GM19395 (cell line): ENCODE measurements around the gene C12orf57.

Experiments used
- ATAC-seq: cut with Tn5 transposase; IDR thresholded peaks from one replicate; pipeline ENCODE4 v1.9.1; 2021; ENCODE audit warnings: mild to moderate bottlenecking, moderate library complexity; ENCODE audit not compliant: unreplicated experiment

The C12orf57 gene

DNA sequence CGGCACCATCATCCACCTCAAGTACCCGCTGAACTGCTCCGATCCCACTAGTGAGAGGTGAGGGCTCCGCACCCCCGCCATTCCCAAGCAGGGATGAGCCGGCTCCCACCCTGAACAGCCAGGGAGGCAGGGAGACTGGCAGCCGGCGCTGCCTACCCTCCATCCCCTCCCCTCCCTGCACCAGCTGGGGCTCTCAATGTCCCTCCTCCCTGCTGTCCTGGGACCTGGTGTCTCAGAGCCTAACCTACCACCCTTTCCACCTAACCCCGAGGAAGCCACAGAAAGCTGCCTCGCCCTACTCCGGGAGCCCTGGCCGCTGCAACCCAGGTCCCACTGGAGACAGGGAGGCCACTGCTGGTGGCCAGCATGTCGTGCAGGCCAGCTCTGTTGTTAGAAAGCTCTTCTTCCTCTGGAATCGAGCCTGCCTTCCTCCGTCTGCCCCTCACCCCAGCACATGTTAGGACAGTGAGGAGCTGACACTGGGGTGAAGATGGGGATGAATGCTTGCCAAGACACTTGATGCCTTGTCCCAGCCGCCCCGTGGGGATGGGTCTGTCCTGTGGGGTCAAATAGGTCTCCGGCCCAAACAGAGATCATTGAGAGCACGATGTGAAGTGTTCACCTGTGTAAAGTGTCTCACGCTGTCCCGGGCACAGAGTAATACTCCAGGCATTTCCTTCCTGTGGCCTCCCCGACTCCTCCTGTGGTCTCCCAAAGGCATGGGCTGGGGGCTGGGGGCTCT, 8.5 kb downstream of the C12orf57 start:
- no peak for ATAC-seq

DNA sequence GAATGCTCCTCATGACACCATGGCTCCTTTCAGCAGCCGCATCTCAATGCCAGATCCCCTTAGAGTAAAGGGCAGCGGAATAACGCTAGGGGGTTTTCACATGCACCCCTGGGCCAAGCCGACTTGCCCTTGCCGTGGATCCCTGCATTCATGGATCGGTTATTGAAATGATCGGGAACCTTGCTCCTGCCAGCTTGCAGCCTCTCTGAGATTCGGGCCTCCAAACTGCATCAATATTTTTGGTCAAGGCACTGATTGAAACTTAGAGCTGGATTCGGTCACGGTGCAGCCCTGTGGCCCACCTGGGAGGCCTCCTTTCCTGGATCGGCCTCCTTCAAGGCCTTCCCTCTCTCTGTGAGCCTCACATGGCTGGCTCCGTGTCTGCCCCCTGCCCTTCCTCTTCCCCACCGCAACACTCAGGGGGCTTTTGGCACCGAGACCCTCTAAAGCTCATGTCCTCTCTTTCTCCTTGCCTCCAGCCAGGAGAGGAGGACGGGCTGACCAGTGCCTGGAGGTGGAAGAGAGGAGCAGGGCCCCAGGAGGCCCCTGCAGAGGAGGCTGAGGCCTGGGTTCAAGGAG, 9.1 kb downstream of the C12orf57 start:
- no peak for ATAC-seq

DNA sequence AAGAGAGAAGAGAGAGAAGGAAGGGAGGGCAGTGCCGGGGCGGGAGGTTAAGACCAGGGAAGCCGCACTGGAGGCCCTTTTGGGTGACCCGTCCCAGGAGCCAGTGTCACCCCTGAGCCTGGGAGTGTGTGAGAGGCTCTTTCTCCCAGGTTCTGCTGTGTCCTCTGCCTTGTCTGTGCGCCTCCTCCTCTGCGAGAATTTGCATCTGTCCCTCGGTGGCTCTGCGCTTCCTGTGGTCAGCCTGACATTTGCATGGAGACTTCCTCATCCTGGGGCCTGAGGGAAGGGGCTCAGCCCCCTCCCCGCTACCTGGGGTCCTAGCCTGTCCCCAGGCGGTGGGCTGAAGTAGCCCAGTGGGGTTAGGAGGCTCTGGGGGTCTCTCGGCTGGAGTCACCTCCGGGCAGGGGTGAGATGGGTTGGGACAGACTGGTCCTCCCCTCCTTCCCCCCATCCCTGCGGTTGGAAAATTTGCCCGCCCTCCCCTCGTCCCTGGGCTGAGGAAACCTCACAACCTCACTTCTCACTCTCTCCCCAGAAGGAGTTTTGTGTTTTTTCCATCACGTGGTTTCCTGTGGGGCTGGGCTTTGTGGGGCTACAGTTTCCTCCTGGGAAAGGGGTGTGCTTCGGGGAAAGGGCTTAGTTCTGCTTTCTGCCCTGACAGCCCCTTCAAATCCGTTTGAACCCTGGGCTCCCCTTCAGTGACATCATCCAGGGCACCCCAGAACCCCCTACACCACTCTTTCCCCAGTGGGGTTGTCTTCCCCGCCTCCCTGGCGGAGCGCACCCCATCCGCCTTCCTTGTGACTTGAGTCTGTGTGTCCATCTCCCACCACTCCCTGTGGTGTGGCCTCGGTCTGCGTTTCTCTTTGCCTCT, 9.9 kb downstream of the C12orf57 start:
- peak; percentile 50 for ATAC-seq

DNA sequence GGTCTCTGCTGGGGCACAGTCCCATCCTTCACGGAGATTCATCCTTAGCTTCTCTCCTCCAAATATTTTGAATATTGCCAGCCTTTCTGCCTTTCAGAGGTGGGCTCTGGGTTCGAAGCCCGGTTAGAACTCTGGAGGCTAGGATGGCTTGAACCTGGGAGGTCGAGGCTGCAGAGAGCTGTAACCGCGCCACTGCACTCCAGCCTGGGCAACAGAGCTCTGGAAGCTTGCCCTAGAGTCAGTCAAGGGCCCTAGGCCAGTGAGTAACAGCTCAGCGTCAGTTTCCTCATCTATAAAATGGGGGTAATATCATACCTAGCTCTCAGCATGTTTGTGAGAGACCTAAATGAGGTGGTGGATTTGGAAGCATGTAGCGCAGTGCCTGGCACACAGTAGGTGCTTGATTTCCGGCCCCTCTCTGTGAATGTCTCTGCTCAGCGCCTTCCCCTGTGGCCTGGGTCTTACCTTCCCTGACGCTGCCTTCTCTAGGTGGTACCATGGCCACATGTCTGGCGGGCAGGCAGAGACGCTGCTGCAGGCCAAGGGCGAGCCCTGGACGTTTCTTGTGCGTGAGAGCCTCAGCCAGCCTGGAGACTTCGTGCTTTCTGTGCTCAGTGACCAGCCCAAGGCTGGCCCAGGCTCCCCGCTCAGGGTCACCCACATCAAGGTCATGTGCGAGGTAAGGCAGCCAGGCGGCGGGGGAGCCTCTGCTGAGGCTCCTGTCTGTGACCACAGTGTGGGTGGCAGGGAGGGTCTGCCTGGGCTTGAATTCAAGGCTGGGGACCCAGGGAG, 10.7 kb downstream of the C12orf57 start:
- no peak for ATAC-seq

DNA sequence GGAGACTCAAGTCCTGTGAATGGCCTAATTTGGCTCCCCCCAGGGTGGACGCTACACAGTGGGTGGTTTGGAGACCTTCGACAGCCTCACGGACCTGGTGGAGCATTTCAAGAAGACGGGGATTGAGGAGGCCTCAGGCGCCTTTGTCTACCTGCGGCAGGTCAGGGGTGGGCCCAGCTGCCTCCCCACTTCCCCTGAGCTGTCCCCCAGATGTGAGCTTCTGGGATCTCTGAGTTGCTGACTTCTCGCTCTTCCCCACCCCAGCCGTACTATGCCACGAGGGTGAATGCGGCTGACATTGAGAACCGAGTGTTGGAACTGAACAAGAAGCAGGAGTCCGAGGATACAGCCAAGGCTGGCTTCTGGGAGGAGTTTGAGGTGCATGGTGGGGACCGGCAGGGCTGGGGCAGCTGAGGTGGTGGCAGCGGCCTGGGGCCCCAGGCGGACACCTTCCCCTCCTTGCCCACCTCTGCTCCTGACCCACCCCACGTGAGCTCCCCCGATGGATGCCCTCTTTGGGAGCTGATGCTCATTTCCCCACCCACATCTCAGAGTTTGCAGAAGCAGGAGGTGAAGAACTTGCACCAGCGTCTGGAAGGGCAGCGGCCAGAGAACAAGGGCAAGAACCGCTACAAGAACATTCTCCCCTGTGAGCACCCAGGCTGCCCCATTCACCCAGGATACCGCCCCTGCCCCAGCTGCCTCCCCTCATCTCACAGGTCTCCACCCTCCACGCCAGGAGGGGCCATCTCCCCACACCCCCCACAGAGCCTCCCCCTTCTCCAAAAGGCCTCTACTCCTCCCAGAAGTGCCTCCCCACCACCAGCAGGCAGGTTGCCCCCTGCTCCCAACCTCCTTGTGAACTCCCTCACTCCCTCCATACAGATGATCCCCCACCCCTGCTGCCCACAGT, 11.5 kb downstream of the C12orf57 start:
- ATAC-seq, result no peak

DNA sequence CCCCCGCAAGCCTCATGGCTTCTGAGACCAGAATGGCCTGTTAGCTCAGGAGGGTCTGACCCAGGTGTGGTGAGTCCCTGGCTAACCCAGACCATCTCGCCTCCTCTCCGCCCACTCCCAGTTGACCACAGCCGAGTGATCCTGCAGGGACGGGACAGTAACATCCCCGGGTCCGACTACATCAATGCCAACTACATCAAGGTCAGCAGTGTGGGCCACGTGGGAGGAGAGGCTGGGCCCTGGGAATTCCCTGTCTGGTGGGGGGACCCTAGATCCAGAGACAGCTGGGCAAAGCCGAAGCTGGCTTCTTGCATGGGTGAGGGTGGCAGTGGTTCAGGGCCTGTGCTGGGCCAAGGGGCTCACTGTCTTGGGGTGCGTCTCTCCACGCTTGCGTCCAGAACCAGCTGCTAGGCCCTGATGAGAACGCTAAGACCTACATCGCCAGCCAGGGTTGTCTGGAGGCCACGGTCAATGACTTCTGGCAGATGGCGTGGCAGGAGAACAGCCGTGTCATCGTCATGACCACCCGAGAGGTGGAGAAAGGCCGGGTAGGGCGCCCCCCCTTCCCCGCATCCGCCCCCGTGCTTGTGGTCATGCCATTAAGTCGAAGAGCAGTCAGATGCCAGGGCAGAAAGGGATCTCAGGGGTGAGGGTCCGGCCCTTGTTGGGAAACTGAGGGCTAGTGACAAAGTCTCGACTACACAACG, 12.4 kb downstream of the C12orf57 start:
- ATAC-seq, result no peak

DNA sequence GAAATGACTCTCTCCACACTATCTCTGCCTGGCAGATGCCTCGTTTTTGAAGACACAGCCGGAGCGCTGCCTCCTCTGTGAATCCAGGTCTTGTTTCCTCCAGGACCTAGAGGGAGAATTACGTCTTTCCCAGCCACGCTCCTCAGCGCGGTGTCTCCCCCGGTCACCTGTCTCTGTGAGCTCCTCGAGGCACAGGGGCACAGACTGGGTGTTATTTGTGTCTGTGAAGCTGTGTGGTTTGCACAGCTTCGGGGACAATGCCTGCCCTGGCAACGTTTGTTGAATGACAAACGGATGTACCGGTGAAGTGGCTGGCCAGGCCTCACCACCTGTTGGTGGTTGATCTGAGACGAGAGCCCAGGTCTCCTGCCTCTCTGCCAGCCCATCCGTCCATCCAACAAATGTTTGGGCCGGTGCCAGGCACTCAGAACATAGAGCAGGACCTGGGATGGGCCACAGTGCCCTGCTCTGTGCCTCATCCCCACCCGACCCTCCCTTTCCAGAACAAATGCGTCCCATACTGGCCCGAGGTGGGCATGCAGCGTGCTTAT, 13.4 kb downstream of the C12orf57 start:
- no peak for ATAC-seq

DNA sequence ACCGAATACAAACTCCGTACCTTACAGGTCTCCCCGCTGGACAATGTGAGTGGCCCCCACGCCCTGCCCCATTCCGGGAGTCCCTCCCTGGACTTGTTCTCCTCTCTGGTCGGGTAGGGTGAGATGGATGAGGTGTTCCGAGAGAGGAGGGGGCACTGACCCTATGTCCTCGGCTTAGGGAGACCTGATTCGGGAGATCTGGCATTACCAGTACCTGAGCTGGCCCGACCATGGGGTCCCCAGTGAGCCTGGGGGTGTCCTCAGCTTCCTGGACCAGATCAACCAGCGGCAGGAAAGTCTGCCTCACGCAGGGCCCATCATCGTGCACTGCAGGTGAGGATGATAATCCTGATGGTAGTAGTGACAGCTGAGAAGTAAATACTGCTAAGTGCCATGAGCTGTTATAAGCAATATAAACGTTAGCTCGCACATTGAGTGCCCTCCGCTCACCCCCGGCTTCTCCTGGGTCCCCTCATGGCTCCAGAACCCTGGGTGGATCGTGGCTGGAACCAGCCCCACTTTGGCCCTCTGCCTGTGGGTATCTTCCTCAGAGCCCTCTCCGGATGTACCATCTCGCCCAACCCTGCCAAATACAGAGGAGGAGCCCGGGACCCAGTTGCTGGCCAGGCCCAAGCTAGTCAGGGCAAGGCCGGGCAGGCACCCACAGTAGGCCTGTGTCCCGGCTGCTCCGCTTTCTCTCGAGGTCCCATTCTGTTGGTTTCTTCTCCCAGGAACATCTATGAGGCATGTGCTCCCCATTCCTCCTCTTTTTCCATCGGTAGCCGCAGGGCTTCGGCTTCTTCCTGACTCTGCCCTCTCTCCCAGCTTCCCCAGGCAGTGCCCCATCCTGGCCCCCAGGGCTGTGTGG, 14.2 kb downstream of the C12orf57 start:
- no peak for ATAC-seq

DNA sequence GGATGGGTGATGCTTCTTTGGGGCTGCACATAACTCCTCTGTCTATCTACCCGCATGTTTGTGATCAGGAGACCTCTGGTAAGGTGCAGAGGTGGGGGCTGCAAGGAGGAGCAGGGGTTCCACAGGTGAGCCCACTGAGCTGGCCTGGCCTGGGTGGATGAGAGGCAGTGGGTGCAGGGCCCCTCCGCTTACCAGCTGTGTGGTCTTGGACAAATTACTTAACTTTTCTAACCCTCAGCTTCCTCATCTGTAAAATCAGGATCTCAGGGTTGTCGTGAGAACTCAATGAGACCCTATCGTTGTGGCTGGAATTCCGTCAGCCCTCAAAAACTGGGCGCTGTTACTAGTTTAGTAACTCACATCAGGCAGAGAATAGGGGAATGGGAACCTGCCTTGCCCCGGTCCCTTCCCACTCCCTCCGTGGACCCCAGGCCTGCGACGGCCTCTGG, 14.8 kb downstream of the C12orf57 start:
- ATAC-seq, result no peak

DNA sequence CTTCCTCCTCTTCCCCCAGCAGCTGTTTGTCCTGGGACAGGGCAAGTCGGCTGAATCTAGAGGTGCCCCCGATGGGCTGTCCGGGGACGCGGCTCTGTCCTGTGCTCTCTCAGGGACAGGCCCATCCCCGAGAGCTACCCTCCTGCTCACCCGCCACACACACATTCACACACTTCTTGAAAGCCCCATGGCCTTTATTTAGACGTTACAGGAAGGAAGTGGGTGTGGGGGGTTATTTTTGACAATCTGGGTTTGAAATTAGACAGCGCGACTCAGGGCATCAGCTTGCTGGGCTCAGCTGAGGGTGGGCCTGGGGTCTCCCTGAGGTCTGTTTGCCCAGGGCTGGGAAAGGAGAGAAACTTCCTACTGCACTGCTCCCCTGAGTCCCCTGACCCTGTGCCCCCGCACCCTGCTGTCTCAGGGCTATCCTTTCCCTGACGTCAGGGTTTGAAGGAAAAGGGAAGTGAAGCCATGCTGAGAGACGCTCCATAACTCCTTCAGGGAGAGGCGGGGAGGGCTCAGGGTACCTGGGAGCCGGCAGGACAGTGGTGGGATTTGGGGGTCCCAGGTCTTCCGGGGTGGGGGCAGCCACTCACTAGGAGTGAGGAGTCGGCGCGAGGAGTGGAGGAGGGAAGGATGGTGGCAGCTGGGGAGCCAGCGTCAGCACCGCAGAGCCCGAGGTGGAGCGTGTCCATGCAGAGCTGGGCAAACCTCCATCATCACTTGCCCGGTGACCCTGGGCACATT, 15.4 kb downstream of the C12orf57 start:
- peak; percentile 55 for ATAC-seq

DNA sequence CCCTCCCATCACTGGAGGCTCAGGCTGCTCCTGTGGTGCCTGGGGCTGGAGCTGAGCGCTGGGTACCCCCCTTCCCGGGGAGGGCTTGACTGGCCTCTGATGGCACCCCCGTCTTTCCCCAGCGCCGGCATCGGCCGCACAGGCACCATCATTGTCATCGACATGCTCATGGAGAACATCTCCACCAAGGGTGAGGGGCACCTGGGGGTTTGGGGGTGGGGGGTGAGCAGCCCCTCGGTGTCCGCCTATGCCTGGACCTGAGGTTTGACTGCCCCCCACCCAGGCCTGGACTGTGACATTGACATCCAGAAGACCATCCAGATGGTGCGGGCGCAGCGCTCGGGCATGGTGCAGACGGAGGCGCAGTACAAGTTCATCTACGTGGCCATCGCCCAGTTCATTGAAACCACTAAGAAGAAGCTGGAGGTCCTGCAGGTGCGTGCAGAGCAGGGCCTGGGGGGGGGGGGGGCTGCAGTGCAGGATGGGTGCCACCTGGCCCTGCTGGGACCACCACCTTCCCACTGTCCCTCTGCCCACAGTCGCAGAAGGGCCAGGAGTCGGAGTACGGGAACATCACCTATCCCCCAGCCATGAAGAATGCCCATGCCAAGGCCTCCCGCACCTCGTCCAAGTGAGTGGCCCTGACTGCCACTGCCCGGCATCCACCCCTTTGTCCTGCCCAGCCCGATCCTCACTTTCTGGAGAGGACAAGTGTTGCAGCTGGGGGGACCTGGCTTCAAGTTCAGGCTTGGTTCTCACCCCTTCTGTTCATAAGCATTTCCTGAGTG, 16.2 kb downstream of the C12orf57 start:
- ATAC-seq, result no peak

DNA sequence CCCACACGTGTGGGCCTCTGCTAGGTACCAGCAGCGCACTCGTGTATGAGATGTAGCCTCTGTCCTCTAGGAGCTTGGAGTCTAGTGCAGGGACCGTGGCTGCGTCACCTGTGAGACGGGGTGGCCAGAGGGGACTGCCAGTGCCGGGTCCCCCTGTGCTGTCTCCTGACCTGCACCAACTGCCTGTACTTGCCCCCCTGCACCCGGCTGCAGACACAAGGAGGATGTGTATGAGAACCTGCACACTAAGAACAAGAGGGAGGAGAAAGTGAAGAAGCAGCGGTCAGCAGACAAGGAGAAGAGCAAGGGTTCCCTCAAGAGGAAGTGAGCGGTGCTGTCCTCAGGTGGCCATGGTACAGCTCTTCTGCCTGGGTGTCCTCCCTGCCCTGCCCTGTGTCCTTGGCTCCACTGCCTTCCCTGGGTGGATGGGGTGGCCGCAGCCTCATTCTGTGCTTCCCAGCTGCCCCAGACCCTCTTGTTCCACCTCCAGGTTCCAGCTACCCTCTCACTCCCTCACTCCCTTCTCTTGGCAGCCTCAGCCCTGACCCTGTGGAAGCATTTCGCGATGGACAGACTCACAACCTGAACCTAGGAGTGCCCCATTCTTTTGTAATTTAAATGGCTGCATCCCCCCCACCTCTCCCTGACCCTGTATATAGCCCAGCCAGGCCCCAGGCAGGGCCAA, 16.9 kb downstream of the C12orf57 start:
- no peak for ATAC-seq

DNA sequence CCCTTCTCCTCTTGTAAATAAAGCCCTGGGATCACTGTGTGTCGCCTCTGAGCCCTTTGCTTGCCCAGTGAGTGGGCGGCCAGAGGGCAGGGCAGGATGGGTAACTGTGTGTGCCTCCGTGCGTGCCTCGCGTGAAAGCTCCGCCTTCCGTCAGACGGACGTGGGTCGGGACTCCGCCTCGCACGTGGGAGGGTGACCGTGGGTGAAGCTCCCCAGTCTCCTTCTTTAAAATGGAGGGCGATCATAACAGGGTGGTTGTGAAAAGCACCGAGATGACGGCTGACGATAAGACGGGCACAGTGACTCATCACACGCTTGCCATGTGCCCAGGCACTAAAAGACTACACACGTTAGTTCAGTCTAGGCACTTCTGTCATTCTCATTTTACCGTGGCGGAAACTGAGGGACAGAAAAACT, 17.5 kb downstream of the C12orf57 start:
- no peak for ATAC-seq

DNA sequence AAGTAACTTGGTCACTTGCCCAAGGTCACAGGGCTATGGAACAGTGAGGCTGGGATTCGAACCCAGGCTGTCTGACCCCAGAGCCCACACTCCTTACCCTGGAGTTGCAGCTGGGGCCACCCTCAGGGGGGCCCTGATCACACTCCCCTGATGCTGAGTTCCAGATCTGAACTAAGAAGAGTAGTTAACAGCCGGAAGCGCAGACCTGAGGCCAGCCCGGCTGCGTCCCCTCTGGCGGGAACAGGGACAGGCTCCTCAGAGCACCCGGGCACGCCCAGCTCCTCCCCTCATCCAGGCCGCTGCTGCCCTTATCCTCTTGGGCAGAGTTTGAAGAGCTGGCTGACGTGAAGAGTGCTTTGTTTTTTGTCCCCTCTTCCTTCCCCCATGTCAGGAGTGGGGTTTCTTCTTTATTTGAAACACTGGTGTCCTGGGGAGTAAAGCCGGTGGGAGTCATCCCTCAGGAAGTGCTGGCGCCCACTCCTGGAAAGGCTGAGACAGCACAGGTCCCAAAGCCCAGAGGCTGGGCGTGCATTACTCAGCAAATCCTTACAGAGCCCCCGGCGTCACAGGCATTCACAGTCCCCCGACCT, 18.0 kb downstream of the C12orf57 start:
- no peak for ATAC-seq

DNA sequence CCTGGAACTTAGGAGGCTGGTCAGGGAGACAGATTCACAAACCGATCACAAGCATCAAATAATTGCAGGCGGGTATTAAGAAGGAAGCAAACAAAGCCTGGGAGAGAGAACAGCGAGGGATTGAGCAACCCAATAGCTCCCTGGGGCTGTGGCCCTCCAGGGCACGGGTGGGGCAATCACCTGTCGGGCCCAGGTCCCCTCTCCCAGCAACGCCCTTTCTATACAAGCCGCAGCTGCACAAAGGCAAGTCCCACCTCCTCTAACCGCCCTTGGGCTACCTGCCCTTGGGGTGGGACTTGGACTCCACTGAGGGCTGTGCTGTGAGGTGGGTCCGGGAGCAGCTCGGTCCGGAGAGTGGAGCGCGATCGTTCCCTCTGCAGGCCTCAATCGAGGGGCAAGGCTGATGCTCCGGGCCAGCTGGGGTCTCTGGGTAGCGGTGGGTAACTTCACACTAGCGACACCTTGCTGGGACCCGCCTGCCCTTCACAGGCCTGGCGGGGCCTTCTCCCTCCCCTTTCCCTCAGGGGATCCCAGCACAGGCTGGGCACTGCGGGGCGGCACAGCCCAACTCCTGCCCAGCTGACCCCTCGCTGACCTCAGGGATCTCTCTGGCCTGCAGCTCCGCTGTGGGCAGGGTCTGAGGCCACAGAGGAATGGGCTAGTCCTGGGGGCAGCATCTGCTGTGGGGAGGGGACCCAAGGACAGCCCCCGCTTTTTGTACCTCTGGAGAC, 18.6 kb downstream of the C12orf57 start:
- no peak for ATAC-seq
